ENCODE measurements around the gene CTDSPL2.

DNA sequence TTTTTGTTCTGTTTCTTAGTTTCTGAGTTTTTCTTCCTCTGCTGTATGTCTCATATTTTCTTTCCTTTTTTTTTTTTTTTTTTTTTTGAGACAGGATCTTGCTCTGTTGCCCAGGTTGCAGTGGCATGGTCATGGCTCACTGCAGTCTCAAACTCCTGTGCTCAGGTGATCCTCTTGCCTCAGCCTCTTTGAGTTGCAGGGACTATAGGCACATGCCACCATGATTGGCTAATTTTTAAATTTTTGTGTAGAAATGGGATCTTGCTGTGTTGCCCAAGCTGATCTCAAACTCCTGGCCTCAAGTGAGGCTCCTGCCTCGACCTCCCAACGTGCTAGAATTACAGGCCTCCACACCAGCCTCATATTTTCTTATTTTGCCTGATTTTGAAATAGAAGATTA, 51.9 kb downstream of the CTDSPL2 start:
- TF ChIP-seq, protein P1, sequence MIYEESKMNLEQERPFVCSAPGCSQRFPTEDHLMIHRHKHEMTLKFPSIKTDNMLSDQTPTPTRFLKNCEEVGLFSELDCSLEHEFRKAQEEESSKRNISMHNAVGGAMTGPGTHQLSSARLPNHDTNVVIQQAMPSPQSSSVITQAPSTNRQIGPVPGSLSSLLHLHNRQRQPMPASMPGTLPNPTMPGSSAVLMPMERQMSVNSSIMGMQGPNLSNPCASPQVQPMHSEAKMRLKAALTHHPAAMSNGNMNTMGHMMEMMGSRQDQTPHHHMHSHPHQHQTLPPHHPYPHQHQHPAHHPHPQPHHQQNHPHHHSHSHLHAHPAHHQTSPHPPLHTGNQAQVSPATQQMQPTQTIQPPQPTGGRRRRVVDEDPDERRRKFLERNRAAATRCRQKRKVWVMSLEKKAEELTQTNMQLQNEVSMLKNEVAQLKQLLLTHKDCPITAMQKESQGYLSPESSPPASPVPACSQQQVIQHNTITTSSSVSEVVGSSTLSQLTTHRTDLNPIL (CRISPR knock-in tag; IDR thresholded peaks at IDR 0.05; ENCODE audit: low read depth), result no peak
- TF ChIP-seq, protein P2, sequence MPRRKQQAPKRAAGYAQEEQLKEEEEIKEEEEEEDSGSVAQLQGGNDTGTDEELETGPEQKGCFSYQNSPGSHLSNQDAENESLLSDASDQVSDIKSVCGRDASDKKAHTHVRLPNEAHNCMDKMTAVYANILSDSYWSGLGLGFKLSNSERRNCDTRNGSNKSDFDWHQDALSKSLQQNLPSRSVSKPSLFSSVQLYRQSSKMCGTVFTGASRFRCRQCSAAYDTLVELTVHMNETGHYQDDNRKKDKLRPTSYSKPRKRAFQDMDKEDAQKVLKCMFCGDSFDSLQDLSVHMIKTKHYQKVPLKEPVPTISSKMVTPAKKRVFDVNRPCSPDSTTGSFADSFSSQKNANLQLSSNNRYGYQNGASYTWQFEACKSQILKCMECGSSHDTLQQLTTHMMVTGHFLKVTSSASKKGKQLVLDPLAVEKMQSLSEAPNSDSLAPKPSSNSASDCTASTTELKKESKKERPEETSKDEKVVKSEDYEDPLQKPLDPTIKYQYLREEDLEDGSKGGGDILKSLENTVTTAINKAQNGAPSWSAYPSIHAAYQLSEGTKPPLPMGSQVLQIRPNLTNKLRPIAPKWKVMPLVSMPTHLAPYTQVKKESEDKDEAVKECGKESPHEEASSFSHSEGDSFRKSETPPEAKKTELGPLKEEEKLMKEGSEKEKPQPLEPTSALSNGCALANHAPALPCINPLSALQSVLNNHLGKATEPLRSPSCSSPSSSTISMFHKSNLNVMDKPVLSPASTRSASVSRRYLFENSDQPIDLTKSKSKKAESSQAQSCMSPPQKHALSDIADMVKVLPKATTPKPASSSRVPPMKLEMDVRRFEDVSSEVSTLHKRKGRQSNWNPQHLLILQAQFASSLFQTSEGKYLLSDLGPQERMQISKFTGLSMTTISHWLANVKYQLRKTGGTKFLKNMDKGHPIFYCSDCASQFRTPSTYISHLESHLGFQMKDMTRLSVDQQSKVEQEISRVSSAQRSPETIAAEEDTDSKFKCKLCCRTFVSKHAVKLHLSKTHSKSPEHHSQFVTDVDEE (CRISPR knock-in tag; IDR thresholded peaks at IDR 0.05), result no peak
- TF ChIP-seq, protein P3, sequence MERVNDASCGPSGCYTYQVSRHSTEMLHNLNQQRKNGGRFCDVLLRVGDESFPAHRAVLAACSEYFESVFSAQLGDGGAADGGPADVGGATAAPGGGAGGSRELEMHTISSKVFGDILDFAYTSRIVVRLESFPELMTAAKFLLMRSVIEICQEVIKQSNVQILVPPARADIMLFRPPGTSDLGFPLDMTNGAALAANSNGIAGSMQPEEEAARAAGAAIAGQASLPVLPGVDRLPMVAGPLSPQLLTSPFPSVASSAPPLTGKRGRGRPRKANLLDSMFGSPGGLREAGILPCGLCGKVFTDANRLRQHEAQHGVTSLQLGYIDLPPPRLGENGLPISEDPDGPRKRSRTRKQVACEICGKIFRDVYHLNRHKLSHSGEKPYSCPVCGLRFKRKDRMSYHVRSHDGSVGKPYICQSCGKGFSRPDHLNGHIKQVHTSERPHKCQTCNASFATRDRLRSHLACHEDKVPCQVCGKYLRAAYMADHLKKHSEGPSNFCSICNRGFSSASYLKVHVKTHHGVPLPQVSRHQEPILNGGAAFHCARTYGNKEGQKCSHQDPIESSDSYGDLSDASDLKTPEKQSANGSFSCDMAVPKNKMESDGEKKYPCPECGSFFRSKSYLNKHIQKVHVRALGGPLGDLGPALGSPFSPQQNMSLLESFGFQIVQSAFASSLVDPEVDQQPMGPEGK (CRISPR knock-in tag; IDR thresholded peaks at IDR 0.05; ENCODE audit: borderline replicate concordance), result no peak
- TF ChIP-seq ZFP30 (CRISPR knock-in tag; IDR thresholded peaks at IDR 0.05) (no peak), BACH2 (CRISPR knock-in tag; IDR thresholded peaks at IDR 0.05; ENCODE audit: borderline replicate concordance) (no peak), OSR1 (CRISPR knock-in tag; IDR thresholded peaks at IDR 0.05) (no peak), ZC3H10 (CRISPR knock-in tag; IDR thresholded peaks at IDR 0.05) (no peak), PPARA (CRISPR knock-in tag; IDR thresholded peaks at IDR 0.05; ENCODE audit: borderline replicate concordance) (no peak)
- TF ChIP-seq, protein P4, sequence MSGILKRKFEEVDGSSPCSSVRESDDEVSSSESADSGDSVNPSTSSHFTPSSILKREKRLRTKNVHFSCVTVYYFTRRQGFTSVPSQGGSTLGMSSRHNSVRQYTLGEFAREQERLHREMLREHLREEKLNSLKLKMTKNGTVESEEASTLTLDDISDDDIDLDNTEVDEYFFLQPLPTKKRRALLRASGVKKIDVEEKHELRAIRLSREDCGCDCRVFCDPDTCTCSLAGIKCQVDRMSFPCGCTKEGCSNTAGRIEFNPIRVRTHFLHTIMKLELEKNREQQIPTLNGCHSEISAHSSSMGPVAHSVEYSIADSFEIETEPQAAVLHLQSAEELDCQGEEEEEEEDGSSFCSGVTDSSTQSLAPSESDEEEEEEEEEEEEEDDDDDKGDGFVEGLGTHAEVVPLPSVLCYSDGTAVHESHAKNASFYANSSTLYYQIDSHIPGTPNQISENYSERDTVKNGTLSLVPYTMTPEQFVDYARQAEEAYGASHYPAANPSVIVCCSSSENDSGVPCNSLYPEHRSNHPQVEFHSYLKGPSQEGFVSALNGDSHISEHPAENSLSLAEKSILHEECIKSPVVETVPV (CRISPR knock-in tag; IDR thresholded peaks at IDR 0.05), result no peak
